Stimulated activated naive CD8-positive, alpha-beta T cell treated with anti-CD3 and anti-CD28 coated beads, Interleukin-15, amount 100 ng/mL, for 72 hours (primary cell): ENCODE data around the gene DNAJC18.
"Not testable (repeated sequence)": the region's sequence is repeated elsewhere in the genome, so short reads cannot be mapped to it uniquely, and the experiment has no call there.

Source experiments
- ATAC-seq: fragments of 150-1000 bp; cut with Tn5 transposase; 2 replicates; pipeline ENCODE4 v1.10.0; 2021; ENCODE audit warnings: mild to moderate bottlenecking, moderate library complexity
- DNase-seq, 2 donors: peaks; one replicate each; pipeline ENCODE4 v3.0.0; 2021 to 2022
- H3K27ac Mint-ChIP-seq, 2 donors: one replicate each; pipeline ENCODE4 v1.8.0; 2022; ENCODE audit warnings: mild to moderate bottlenecking in 2 of 2, mixed read lengths in 2 of 2, moderate library complexity in 2 of 2
- H3K27me3 Mint-ChIP-seq: one replicate; pipeline ENCODE4 v1.8.0; 2022; ENCODE audit warnings: mixed read lengths
- H3K4me1 Mint-ChIP-seq: one replicate; pipeline ENCODE4 v1.8.0; 2022; ENCODE audit warnings: mild to moderate bottlenecking, mixed read lengths
- H3K4me3 Mint-ChIP-seq, 2 donors: one replicate each; pipeline ENCODE4 v1.8.0; 2022; ENCODE audit warnings: mild to moderate bottlenecking in 2 of 2, mixed read lengths in 2 of 2, moderate library complexity in 1 of 2
- H3K9me3 Mint-ChIP-seq, 2 donors: one replicate each; pipeline ENCODE4 v1.8.0; 2022; ENCODE audit warnings: mixed read lengths in 2 of 2

The DNAJC18 gene

GRCh38 chr5:139419226-139420192 is 19.8 kb downstream of the DNAJC18 start:
- Mint-ChIP-seq H3K27ac (no peak overlapping the region), H3K4me3 (no peak overlapping the region), H3K4me1 (peaks cover 41% of the 10 kb centered on the region), H3K27me3 (no peaks in the 10 kb centered on the region), H3K9me3 (no peaks in the 10 kb centered on the region)
- no peak for ATAC-seq
- no peak for DNase-seq

DNA sequence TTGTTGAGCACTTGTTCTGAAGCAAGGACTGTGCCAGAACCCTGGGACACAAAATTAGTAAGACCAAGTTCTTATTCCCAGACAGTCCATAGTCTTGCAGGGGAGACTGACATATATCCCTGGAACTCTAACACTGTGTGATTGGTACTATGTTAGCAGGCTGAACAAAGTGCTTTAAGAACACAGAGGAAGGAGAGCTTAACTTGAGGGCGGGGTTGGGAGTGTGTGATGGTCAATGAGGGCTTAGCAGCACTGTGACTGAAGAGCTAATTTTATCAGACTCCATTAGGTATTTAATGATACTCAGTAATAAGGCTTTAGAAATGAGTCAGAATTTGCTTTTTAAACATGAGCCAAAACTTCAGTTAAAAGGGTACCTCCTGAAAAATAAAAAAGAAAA is 20.5 kb downstream of the DNAJC18 start:
- Mint-ChIP-seq H3K4me3 (no peak overlapping the region), H3K27me3 (no peaks in the 10 kb centered on the region), H3K9me3 (no peaks in the 10 kb centered on the region), H3K27ac (peak overlapping the region in 1 of 2 donors; percentile 66), H3K4me1 (peaks cover 48% of the 10 kb centered on the region)
- DNase-seq (no peak), ATAC-seq (no peak)

- no peak overlapping the region for H3K4me3 Mint-ChIP-seq
- no peak for ATAC-seq
- peak overlapping the region in 1 of 2 donors; percentile 27 for H3K27ac Mint-ChIP-seq
Measured at GRCh38 chr5:139417214-139417613, 22.1 kb downstream of the DNAJC18 start.

GRCh38 chr5:139416651-139417050 is 22.7 kb downstream of the DNAJC18 start:
- Mint-ChIP-seq H3K4me3 (no peak overlapping the region), H3K27ac (peak overlapping the region; percentile 27 to 97), H3K4me1 (peaks cover 56% of the 10 kb centered on the region), H3K27me3 (no peaks in the 10 kb centered on the region), H3K9me3 (no peaks in the 10 kb centered on the region)
- DNase-seq (no peak), ATAC-seq (no peak)

More at GRCh38 chr5:139417214-139417613, 22.1 kb downstream of the DNAJC18 start:
- H3K9me3 Mint-ChIP-seq, result no peaks in the 10 kb centered on the region
- H3K4me1 Mint-ChIP-seq, result peaks cover 57% of the 10 kb centered on the region
- no peak for DNase-seq
- no peaks in the 10 kb centered on the region for H3K27me3 Mint-ChIP-seq

- Mint-ChIP-seq H3K4me3 (peak overlapping the region; percentile 69 to 76), H3K9me3 (no peaks in the 10 kb centered on the region), H3K27ac (peak overlapping the region; percentile 95 to 97), H3K27me3 (no peaks in the 10 kb centered on the region), H3K4me1 (peaks cover 56% of the 10 kb centered on the region)
- no peak for ATAC-seq
- DNase-seq, result no peak
Measured at GRCh38 chr5:139415869-139416268, 23.5 kb downstream of the DNAJC18 start.

- H3K27ac Mint-ChIP-seq, result peak overlapping the region; percentile 95 to 97
Measured at GRCh38 chr5:139415221-139415861, 24.0 kb downstream of the DNAJC18 start.

GRCh38 chr5:139414581-139415130 is 24.7 kb downstream of the DNAJC18 start:
- Mint-ChIP-seq H3K4me3 (peak overlapping the region; percentile 69 to 76), H3K27ac (peak overlapping the region; percentile 95), H3K27me3 (no peaks in the 10 kb centered on the region), H3K4me1 (peaks cover 56% of the 10 kb centered on the region), H3K9me3 (no peaks in the 10 kb centered on the region)
- peak; percentile 30 for ATAC-seq
- DNase-seq, result no peak

More at GRCh38 chr5:139415221-139415861, 24.0 kb downstream of the DNAJC18 start:
- no peaks in the 10 kb centered on the region for H3K27me3 Mint-ChIP-seq
- H3K4me3 Mint-ChIP-seq, result peak overlapping the region; percentile 69 to 76
- H3K4me1 Mint-ChIP-seq, result peaks cover 56% of the 10 kb centered on the region
- ATAC-seq (peak; percentile 89), DNase-seq (peak in 1 of 2 donors; percentile 47)
- no peaks in the 10 kb centered on the region for H3K9me3 Mint-ChIP-seq

GRCh38 chr5:139413963-139414362 is 25.4 kb downstream of the DNAJC18 start:
- peak overlapping the region; percentile 55 to 69 for H3K4me3 Mint-ChIP-seq
- H3K4me1 Mint-ChIP-seq, result peaks cover 56% of the 10 kb centered on the region
- peak overlapping the region; percentile 95 for H3K27ac Mint-ChIP-seq
- peak; percentile 63 for ATAC-seq
- H3K27me3 Mint-ChIP-seq, result no peaks in the 10 kb centered on the region
- no peak for DNase-seq
- H3K9me3 Mint-ChIP-seq, result no peaks in the 10 kb centered on the region

GRCh38 chr5:139413153-139413552 is 26.2 kb downstream of the DNAJC18 start:
- Mint-ChIP-seq H3K27me3 (no peaks in the 10 kb centered on the region), H3K4me3 (peak overlapping the region in 1 of 2 donors; percentile 69), H3K9me3 (no peaks in the 10 kb centered on the region), H3K4me1 (peaks cover 50% of the 10 kb centered on the region), H3K27ac (peak overlapping the region in 1 of 2 donors; percentile 58)
- ATAC-seq (no peak), DNase-seq (no peak)

GRCh38 chr5:139410993-139411828 is 28.1 kb downstream of the DNAJC18 start:
- H3K27ac Mint-ChIP-seq, result peak overlapping the region in 1 of 2 donors; percentile 61
- DNase-seq, result no peak
- no peak overlapping the region for H3K4me3 Mint-ChIP-seq
- H3K9me3 Mint-ChIP-seq, result no peaks in the 10 kb centered on the region
- H3K4me1 Mint-ChIP-seq, result peaks cover 47% of the 10 kb centered on the region
- ATAC-seq, result no peak
- no peaks in the 10 kb centered on the region for H3K27me3 Mint-ChIP-seq

DNA sequence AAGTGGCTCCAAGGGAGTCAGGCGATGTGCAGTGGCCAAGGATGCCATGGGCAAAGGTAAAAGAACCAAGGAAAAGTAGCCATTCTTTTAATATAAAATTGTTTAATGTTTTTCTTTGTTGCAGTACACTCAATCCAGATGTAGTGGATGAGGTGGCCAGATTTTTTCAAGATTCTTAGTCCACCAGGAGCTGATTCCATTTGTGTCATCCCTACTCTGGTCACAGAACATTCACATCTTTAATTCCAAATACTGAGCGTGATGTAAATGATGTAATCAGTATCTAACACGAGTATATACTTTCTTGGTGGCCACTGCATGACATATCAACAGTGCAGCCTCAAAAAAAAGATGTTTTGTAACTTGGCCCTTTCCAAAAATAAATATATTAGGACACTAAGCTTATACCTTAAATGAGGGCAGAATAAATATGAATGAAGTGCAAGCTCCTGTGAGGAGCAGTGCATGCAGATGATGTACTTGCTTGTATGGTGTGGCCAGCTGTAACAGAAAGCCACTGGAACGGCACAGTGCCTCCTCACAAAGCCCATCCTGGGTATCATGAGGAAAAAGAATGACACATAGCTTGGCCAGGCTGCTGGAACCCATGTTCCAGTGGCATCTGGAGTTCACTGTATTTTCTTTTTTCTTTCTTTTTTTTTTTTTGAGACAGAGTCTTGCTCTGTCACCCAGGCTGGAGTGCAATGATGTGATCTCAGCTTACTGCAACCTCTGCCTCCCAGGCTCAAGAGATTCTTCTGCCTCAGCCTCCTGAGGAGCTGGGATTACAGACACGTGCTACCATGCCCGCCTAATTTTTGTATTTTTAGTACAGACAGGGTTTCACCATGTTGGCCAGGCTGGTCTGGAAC is 29.0 kb downstream of the DNAJC18 start:
- no peaks in the 10 kb centered on the region for H3K9me3 Mint-ChIP-seq
- peaks cover 38% of the 10 kb centered on the region for H3K4me1 Mint-ChIP-seq
- no peak overlapping the region for H3K27ac Mint-ChIP-seq
- no peak overlapping the region for H3K4me3 Mint-ChIP-seq
- ATAC-seq (no peak), DNase-seq (no peak)
- no peaks in the 10 kb centered on the region for H3K27me3 Mint-ChIP-seq

DNA sequence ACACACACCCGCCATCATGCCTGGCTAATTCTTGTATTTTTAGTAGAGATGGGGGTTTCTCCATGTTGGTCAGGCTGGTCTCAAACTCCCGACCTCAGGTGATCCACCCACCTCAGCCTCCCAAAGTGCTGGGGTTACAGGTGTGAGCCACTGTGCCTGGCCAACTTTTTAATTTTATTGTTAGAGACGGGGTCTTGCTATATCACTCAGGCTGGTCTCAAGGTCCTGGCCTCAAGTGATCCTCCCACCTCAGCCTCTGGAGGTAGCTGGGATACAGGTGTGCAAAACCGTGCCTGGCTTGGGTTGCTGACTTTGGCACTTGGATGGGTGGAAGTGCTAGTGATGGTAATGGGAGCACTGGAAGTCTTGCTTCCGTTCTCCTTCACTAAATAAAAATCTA is 30.2 kb downstream of the DNAJC18 start:
- H3K27ac Mint-ChIP-seq, H3K27me3 Mint-ChIP-seq, H3K4me3 Mint-ChIP-seq, DNase-seq, H3K9me3 Mint-ChIP-seq, ATAC-seq: not testable (repeated sequence)
- H3K4me1 Mint-ChIP-seq, result peaks cover 34% of the 10 kb centered on the region

GRCh38 chr5:139408191-139408590 is 31.1 kb downstream of the DNAJC18 start:
- no peak for DNase-seq
- no peaks in the 10 kb centered on the region for H3K9me3 Mint-ChIP-seq
- no peak overlapping the region for H3K4me3 Mint-ChIP-seq
- H3K27me3 Mint-ChIP-seq, result no peaks in the 10 kb centered on the region
- no peak overlapping the region for H3K27ac Mint-ChIP-seq
- no peak for ATAC-seq
- H3K4me1 Mint-ChIP-seq, result peaks cover 34% of the 10 kb centered on the region

- no peaks in the 10 kb centered on the region for H3K9me3 Mint-ChIP-seq
- no peak overlapping the region for H3K27ac Mint-ChIP-seq
- H3K4me3 Mint-ChIP-seq, result no peak overlapping the region
- peaks cover 34% of the 10 kb centered on the region for H3K4me1 Mint-ChIP-seq
- no peak for DNase-seq
- no peaks in the 10 kb centered on the region for H3K27me3 Mint-ChIP-seq
- no peak for ATAC-seq
Measured at GRCh38 chr5:139407517-139407916, 31.8 kb downstream of the DNAJC18 start.
